ES-I3 (cell line): ENCODE measurements around the gene RBMS2.
"Not testable (repeated sequence)": the region's sequence is repeated elsewhere in the genome, so short reads cannot be mapped to it uniquely, and the experiment has no call there.

ENCODE experiments used
- H3K36me3 ChIP-seq: 2 replicates; pipeline ENCODE4 v1.6.1; 2013; ENCODE audit warnings: mild to moderate bottlenecking, low read length, control low read depth, moderate library complexity; ENCODE audit not compliant: insufficient read depth
- H3K4me1 ChIP-seq: 2 replicates; pipeline ENCODE4 v1.6.1; 2013; ENCODE audit warnings: mild to moderate bottlenecking, control low read depth, low read length; ENCODE audit not compliant: insufficient read depth
- H3K9ac ChIP-seq: 2 replicates; pipeline ENCODE4 v1.6.1; 2013; ENCODE audit warnings: low read depth, mild to moderate bottlenecking, low read length, moderate library complexity
- H3K9me3 ChIP-seq: 2 replicates; pipeline ENCODE4 v1.6.1; 2013; ENCODE audit warnings: mild to moderate bottlenecking, low read length, moderate library complexity; ENCODE audit not compliant: control insufficient read depth, insufficient read depth

The RBMS2 gene, protein sequence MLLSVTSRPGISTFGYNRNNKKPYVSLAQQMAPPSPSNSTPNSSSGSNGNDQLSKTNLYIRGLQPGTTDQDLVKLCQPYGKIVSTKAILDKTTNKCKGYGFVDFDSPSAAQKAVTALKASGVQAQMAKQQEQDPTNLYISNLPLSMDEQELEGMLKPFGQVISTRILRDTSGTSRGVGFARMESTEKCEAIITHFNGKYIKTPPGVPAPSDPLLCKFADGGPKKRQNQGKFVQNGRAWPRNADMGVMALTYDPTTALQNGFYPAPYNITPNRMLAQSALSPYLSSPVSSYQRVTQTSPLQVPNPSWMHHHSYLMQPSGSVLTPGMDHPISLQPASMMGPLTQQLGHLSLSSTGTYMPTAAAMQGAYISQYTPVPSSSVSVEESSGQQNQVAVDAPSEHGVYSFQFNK

GRCh38 chr12:56521590-56522371, at the start of gene RBMS2:
TSS of gene RBMS2 (plus strand) at chr12:56521820. CDS start at chr12:56522024, 204 bp downstream.
- Histone ChIP-seq H3K9me3 (no peaks in the 10 kb centered on the region), H3K36me3 (no peaks in the 10 kb centered on the region), H3K9ac (peak within 1 kb of the TSS; percentile 97), H3K4me1 (peaks cover 11% of the 10 kb centered on the region; the same call in 1 of the 2 replicates)

DNA sequence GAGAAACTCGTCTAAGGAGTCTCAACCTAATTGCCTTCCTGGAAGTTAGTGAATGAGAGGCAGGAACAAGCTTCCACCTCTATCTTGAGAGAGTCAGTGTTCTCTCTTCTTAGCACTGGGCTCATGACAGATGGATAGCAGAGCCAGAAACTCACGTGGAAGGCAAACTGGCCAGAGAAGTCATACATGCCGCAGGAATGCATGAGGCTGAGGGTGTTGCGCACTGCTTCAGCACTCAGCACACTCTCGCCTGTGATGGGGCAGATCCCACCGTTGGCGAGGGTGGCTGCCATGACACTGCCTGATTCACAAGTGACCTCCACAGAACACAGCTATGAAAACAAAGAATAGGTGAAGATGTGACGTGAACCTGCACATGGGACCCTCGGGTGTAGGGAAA, 47.2 kb upstream of the RBMS2 start:
- Histone ChIP-seq H3K9ac (no peak overlapping the region), H3K9me3 (no peaks in the 10 kb centered on the region), H3K4me1 (no peaks in the 10 kb centered on the region), H3K36me3 (peaks cover 5% of the 10 kb centered on the region; the same call in 1 of the 2 replicates)

DNA sequence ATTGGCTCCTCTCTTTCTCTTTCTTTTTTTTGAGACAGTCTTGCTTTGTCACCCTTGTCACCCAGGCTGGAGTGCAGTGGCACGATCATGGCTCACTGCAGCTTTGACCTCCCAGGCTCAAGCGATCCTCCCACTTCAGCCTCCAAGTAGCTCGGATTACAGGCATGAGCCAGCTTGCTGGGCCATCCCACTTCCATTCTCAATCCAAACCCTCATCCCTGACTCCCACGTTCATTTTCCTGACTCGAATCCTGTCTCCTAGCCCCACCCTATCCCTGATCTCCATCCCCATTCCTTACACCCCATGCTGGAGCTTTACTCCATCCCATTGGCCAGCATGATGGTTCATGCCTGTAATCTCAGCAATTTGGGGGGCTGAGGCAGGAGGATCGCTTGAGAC, 45.5 kb upstream of the RBMS2 start:
- Histone ChIP-seq H3K36me3 (peaks cover 5% of the 10 kb centered on the region; the same call in 1 of the 2 replicates), H3K4me1 (no peaks in the 10 kb centered on the region), H3K9ac (no peak overlapping the region), H3K9me3 (no peaks in the 10 kb centered on the region)

DNA sequence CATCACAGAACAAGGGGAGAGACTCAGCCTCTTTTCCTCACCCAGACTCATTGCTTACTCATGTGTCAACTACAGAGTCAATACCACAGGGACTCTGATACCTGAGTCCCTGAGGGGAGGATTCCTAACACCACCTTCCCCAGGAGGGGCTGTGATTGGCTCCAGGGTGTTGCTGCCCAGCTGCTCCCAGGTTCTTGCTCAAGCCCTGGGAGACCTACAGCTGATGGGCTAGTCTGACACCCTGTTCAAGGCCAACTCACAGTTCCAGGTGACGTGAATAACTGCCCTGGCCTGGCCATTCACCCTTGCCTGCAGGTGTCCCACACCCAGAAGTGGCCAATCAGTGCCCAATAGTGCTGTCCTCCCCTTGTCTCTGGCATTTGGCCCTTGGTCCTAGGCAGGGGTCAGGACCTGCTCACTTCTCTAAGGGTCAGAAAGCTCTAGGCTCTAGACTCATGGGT, 44.6 kb upstream of the RBMS2 start:
- H3K4me1 ChIP-seq: no peaks in the 10 kb centered on the region

GRCh38 chr12:56477521-56478225, 43.9 kb upstream of the RBMS2 start:
- Histone ChIP-seq H3K9ac (no peak overlapping the region), H3K36me3 (0 out of 2 replicates have a peak, but pooled peaks cover 2% of the 10 kb centered on the region)

More for the DNA sequence above, 44.6 kb upstream of the RBMS2 start:
- Histone ChIP-seq H3K9ac (no peak overlapping the region), H3K9me3 (no peaks in the 10 kb centered on the region), H3K36me3 (peaks cover 4% of the 10 kb centered on the region; the same call in 1 of the 2 replicates)

DNA sequence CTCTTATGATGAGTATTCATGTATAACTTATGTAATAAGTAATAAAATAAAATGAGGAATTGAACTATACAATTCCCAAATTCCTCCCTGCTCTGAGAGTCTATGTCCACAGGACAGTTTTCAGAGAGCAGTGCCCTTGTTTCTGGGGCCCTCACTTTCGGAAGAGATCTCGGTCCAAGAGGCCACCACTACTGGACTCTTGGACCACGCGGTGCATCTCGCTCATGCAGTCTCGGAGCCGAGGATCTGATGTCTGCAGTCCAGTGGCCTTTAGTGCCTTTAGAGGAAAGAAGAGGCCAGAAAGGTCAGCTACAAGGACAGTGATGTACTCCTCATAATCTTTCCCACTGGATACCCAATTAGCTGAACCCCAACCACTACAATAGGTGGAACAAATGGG, 42.0 kb upstream of the RBMS2 start:
- Histone ChIP-seq H3K9me3 (no peaks in the 10 kb centered on the region), H3K9ac (no peak overlapping the region), H3K4me1 (no peaks in the 10 kb centered on the region), H3K36me3 (no peaks in the 10 kb centered on the region)

More at GRCh38 chr12:56477521-56478225, 43.9 kb upstream of the RBMS2 start:
- H3K4me1 ChIP-seq: no peaks in the 10 kb centered on the region
- H3K9me3 ChIP-seq: no peaks in the 10 kb centered on the region

- H3K9ac ChIP-seq: no peak overlapping the region
These were observed 37.1 kb upstream of the RBMS2 start for GRCh38 chr12:56484566-56484965.

GRCh38 chr12:56486694-56487093, 34.9 kb upstream of the RBMS2 start:
- H3K4me1 ChIP-seq: peaks cover 5% of the 10 kb centered on the region; the same call in 1 of the 2 replicates
- peak overlapping the region; percentile 78 for H3K9ac ChIP-seq
- no peaks in the 10 kb centered on the region for H3K36me3 ChIP-seq
- 0 out of 2 replicates have a peak, but pooled peaks cover 4% of the 10 kb centered on the region for H3K9me3 ChIP-seq

More at GRCh38 chr12:56484566-56484965, 37.1 kb upstream of the RBMS2 start:
- Histone ChIP-seq H3K4me1 (peaks cover 5% of the 10 kb centered on the region; the same call in 1 of the 2 replicates), H3K9me3 (0 out of 2 replicates have a peak, but pooled peaks cover 4% of the 10 kb centered on the region), H3K36me3 (no peaks in the 10 kb centered on the region)

DNA sequence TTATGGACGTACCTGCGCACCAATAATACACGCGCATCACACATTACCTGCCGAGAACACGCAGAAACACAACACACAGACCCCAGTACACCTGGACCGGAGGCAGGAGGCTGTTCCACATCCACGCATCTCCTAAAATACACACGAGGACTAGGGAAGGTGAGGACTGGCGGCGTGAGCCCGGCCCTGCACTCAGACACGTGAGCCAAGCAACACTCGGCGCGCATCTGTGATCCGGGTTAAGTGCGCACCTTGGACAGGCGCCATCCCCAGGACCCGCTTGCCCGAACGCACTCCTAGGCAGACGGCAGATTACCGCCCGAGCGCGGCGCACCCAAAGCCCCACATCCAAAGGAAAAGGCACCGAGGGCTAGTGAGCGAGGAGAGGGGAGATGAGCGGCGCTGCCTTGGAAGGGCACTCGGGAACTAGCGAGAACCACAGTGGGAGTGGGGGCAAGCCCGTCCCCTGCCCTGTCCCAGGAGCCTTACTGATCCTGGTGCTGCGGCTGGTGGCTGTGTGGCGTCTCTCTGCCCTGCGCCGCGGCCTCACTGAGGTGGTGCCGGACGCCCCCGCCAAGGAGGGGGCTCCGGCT, 34.1 kb upstream of the RBMS2 start:
- peaks cover 5% of the 10 kb centered on the region; the same call in 1 of the 2 replicates for H3K4me1 ChIP-seq
- H3K36me3 ChIP-seq: no peaks in the 10 kb centered on the region
- H3K9ac ChIP-seq: peak overlapping the region; percentile 78
- H3K9me3 ChIP-seq: 0 out of 2 replicates have a peak, but pooled peaks cover 4% of the 10 kb centered on the region

DNA sequence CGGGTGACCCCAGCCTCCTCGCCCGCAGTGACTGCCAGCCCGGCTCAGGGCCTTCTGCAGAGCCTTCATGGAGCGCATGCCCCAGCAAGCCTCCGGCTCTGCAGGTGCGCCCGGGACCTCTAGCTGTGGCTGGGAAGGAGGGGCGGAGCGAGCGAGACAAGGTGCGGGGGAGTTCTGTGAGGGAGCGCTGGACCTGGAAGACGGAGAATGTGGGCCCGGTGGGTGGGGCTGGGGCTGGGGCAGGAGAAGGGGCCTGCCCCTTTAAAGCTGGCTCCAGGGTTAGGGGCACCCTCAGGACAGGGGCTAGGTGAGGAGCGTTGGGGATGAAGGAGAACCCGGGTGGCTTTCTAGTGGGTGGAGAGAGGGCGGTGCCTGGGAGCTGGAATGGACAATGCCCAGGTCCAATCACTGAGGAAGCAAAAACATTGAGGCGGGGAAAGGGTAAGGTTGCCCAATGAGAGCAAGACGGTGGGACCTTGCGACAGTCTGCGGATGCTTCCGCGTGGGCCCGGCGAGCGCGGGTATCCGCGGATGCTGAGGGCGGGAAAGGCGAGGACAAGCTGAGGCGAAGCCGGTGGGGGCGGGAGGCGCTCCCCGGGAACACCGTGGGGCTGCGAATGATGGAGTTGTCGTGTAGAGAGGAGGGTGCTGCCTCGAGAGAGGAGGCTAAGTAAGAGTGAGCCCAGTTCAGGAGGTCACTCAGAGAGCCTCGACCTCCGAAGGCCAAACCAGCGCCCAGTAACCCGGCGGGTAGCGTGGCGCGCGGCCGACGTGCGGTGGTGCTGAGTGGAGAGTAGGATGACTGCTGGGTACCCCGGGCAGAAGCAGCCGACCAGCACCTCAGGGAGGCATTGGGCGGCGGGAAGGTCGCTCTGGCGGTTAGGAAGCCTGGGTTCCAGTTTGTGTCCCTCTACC, 33.3 kb upstream of the RBMS2 start, which contains the start of gene GLS2:
TSS of gene GLS2 (minus strand) at position 121 of the 915 bp plus-strand sequence. CDS start at position 78, 43 bp downstream.
- peak within 1 kb of the TSS; percentile 78 for H3K9ac ChIP-seq
- 0 out of 2 replicates have a peak, but pooled peaks cover 4% of the 10 kb centered on the region for H3K9me3 ChIP-seq
- peaks cover 5% of the 10 kb centered on the region; the same call in 1 of the 2 replicates for H3K4me1 ChIP-seq
- H3K36me3 ChIP-seq: no peaks in the 10 kb centered on the region

GRCh38 chr12:56490360-56490759, 31.3 kb upstream of the RBMS2 start:
- Histone ChIP-seq H3K9me3 (0 out of 2 replicates have a peak, but pooled peaks cover 4% of the 10 kb centered on the region), H3K36me3 (no peaks in the 10 kb centered on the region), H3K9ac (no peak overlapping the region), H3K4me1 (peaks cover 5% of the 10 kb centered on the region; the same call in 1 of the 2 replicates)

DNA sequence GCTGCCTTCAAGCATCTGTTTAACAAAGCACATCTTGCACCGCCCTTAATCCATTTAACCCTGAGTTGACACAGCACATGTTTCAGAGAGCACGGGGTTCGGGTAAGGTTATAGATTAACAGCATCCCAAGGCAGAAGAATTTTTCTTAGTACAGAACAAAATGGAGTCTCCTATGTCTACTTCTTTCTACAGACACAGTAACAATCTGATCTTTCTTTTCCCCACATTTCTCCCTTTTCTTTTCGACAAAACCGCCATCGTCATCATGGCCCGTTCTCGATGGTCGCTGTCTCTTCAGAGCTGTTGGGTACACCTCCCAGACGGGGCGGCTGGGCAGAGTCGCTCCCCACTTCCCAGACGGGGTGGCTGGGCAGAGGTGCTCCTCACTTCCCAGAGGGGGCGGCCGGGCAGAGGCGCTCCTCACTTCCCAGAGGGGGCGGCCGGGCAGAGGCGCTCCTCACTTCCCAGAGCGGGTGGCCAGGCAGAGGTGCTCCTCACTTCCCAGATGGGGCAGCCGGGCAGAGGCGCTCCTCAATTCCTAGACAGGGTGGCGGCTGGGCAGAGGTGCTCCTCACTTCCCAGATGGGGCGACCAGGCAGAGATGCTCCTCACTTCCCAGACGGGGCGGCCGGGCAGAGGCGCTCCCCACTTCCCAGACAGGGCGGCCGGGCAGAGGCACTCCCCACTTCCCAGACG, 28.1 kb upstream of the RBMS2 start:
- not testable (repeated sequence) for H3K9me3 ChIP-seq, H3K4me1 ChIP-seq, H3K36me3 ChIP-seq, H3K9ac ChIP-seq
